K562 (cell line): ENCODE data around the gene CDC5L. TPM values are rescaled to one million over a fixed set of nuclear protein-coding genes. Genes with fewer than 3 reads are reported as not detected.

Source experiments
- ATAC-seq: fragments of 200-7000 bp; cut with Tn5 transposase; 3 replicates; pipeline ENCODE4 v1.9.1; 2020; ENCODE audit warnings: moderate library complexity
- BruUV-seq: library from RNA; stranded (reverse); fragments of 400-500 nt; replicated peaks from 2 replicates; lab custom pipeline; 2021; lab: Mats Ljungman, UMichigan
- CTCF ChIA-PET: fragments of 300-600 bp; formaldehyde crosslinking; extraction: SDS; loops from one replicate; lab custom pipeline; 2021; ENCODE audit warnings: low intra/inter-chr PET ratio; lab: Yijun Ruan, JAX
- POLR2A ChIA-PET: fragments of 300-600, 350-650 bp; sonication (Branson Sonifier 250); formaldehyde crosslinking; extraction: SDS; loops from one replicate; lab custom pipeline; 2021; ENCODE audit warnings: antibody characterized with exemption, inconsistent platforms; lab: Yijun Ruan, JAX
- DNase-seq, 4 experiments: peaks; one replicate each; pipeline versions ENCODE4 v3.0.0 to v3.0.0-alpha.2; 2011 to 2018; ENCODE audit warnings: low spot score in 3 of 4, mixed read lengths in 3 of 4; ENCODE audit errors: extremely low read depth in 1 of 4
- FAIRE-seq: peaks from 2 replicates; lab custom pipeline; 2011; peaks lifted over from hg19 to GRCh38; lab: Jason Lieb, UNC
- H2AFZ ChIP-seq: 2 replicates; pipeline ENCODE4 v1.6.0; 2011; ENCODE audit warnings: low read depth, low read length, control low read depth, inconsistent platforms
- H3K27ac ChIP-seq: fragments of 200-600 bp; 3 replicates; pipeline ENCODE4 v1.8.0; 2011; ENCODE audit warnings: low read depth, mild to moderate bottlenecking, control low read depth, inconsistent platforms, low read length, moderate library complexity, mixed read lengths; ENCODE audit errors: extremely low read depth
- H3K27me3 ChIP-seq, 2 experiments: fragments of 300-600 bp in 1 of 2; 2 replicates in 1 of 2; 3 replicates in 1 of 2; pipeline versions ENCODE4 v1.6.0 to v1.8.0; 2011; ENCODE audit warnings: inconsistent platforms in 2 of 2, low read length in 2 of 2, mild to moderate bottlenecking in 1 of 2, mixed read lengths in 1 of 2, moderate library complexity in 1 of 2; ENCODE audit not compliant: control insufficient read depth in 2 of 2, insufficient read depth in 2 of 2
- H3K36me3 ChIP-seq: fragments of 300-600 bp; 3 replicates; pipeline ENCODE4 v1.8.0; 2011; ENCODE audit warnings: mild to moderate bottlenecking, low read length, inconsistent platforms; ENCODE audit not compliant: control insufficient read depth, insufficient read depth
- H3K4me1 ChIP-seq, 2 experiments: fragments of 200-600 bp in 1 of 2; replicated peaks in 1 of 2; 2 replicates in 1 of 2; 3 replicates in 1 of 2; pipeline versions ENCODE4 v1.5.1 to v1.8.0; 2011; ENCODE audit warnings: inconsistent platforms in 2 of 2, low read length in 2 of 2, mild to moderate bottlenecking in 1 of 2, mixed read lengths in 1 of 2, moderate library complexity in 1 of 2; ENCODE audit not compliant: control insufficient read depth in 2 of 2, insufficient read depth in 2 of 2
- H3K4me2 ChIP-seq: 2 replicates; pipeline ENCODE4 v1.6.1; 2011; ENCODE audit warnings: low read length, control low read depth, inconsistent platforms, mixed read lengths; ENCODE audit not compliant: insufficient read depth
- H3K4me3 ChIP-seq: fragments of 200-600 bp; sonication (generic), shearing (Covaris generic); 2 replicates; pipeline ENCODE4 v1.5.1; 2016; ENCODE audit warnings: control low read depth, inconsistent platforms
- H3K79me2 ChIP-seq: fragments of 200-600 bp; 3 replicates; pipeline ENCODE4 v1.8.0; 2011; ENCODE audit warnings: low read length, inconsistent platforms; ENCODE audit not compliant: control insufficient read depth, insufficient read depth
- H3K9ac ChIP-seq, 2 experiments: 2 replicates each; pipeline versions ENCODE4 v1.6.0 to v1.6.1; 2011; ENCODE audit warnings: low read depth in 2 of 2, low read length in 2 of 2, control low read depth in 1 of 2, inconsistent platforms in 1 of 2, mild to moderate bottlenecking in 1 of 2, mixed read lengths in 1 of 2; ENCODE audit not compliant: insufficient read depth in 1 of 2
- H3K9me1 ChIP-seq: one replicate; pipeline ENCODE4 v1.6.0; 2011; ENCODE audit warnings: inconsistent platforms, mild to moderate bottlenecking, low read length, moderate library complexity; ENCODE audit not compliant: control insufficient read depth, insufficient read depth
- H3K9me3 ChIP-seq: replicated peaks from 2 replicates; pipeline ENCODE4 v1.5.1; 2011; ENCODE audit warnings: low read depth, low read length, inconsistent platforms; ENCODE audit not compliant: control insufficient read depth, insufficient read depth
- H4K20me1 ChIP-seq: replicated peaks from 2 replicates; pipeline ENCODE4 v1.6.1; 2011; ENCODE audit warnings: low read length, inconsistent platforms, mixed read lengths; ENCODE audit not compliant: control insufficient read depth, insufficient read depth
- CBX2 ChIP-seq: fragments of 200-600 bp; sonication (generic); IDR thresholded peaks from one replicate; pipeline ENCODE4 v1.6.1; 2012; ENCODE audit warnings: mild to moderate bottlenecking, low read length, inconsistent platforms; ENCODE audit not compliant: insufficient read depth, poor library complexity, severe bottlenecking
- CBX8 ChIP-seq: fragments of 200-600 bp; sonication (generic); IDR thresholded peaks from 2 replicates; pipeline ENCODE4 v1.6.1; 2012; ENCODE audit warnings: borderline replicate concordance, mixed run types, low read depth, mild to moderate bottlenecking, moderate library complexity, mixed read lengths, low read length, control low read depth, inconsistent platforms; ENCODE audit not compliant: poor library complexity, severe bottlenecking; ENCODE audit errors: extremely low read depth
- CEBPB ChIP-seq: fragments of 450-650 bp; IDR thresholded peaks from 2 replicates; pipeline ENCODE4 v1.6.1; 2016; ENCODE audit warnings: missing genetic modification characterization, missing compliant biosample characterization
- MCM5 ChIP-seq: fragments of 450-650 bp; IDR thresholded peaks from 2 replicates; pipeline ENCODE4 v1.6.1; 2016; ENCODE audit warnings: low read depth
- SMAD4 ChIP-seq: fragments of 250-450 bp; sonication (Bioruptor Pico); conservative IDR thresholded peaks from 2 replicates; pipeline ENCODE4 v1.8.0; 2021; ENCODE audit warnings: inconsistent platforms, mild to moderate bottlenecking, moderate library complexity
- SMARCE1 ChIP-seq: fragments of 450-650 bp; IDR thresholded peaks from 2 replicates; pipeline ENCODE4 v1.7.1; 2016; ENCODE audit warnings: mild to moderate bottlenecking
- TAF9B ChIP-seq: fragments of 450-650 bp; IDR thresholded peaks from 2 replicates; pipeline ENCODE4 v1.6.1; 2018; ENCODE audit warnings: mild to moderate bottlenecking; ENCODE audit not compliant: partially characterized antibody
- ZNF695 ChIP-seq: fragments of 450-650 bp; formaldehyde crosslinking; IDR thresholded peaks from 2 replicates; pipeline ENCODE4 v1.4.0; 2020; ENCODE audit warnings: mild to moderate bottlenecking, moderate library complexity
- WGBS: fragments of 100-300 bp; shearing (Covaris generic); methylation state at CpG from one replicate; pipeline ENCODE4 v1.1.6; 2016; ENCODE audit warnings: low coverage, mixed read lengths; ENCODE audit not compliant: insufficient coverage; ENCODE audit errors: missing lambda C conversion rate; 5-methylcytosine and 5-hydroxymethylcytosine counted together
- in situ Hi-C: fragments of 300-500 bp; cut with MboI; formaldehyde crosslinking; loops from 4 replicates; pipeline ENCODE4 v1.15.0; 2018; ENCODE audit warnings: inconsistent platforms, mixed read lengths
- intact Hi-C: fragments of 100-400 bp; cut with micrococcal nuclease; formaldehyde crosslinking; loops from 2 replicates; pipeline ENCODE4 v1.14.2; 2022
- polyA plus RNA-seq, 8 experiments: library from polyadenylated mRNA; depleted of rRNA in 4 of 8; stranded (reverse) in 5 of 8; unstranded in 3 of 8; fragments of >200 nt; fragmentation: Nextera tagmentation in 2 of 8; fragmentation: Illumina TruSeq in 1 of 8; extraction: Ambion mirVana in 2 of 8; extraction: Trizol in 1 of 8; gene quantifications; 2 replicates each; pipeline versions ENCODE4 v1.2.1 to v1.2.3, GENCODE V29; 2011 to 2014; ENCODE audit warnings: inconsistent platforms in 1 of 8, missing spikeins in 1 of 8
- total RNA-seq, 7 experiments: library from RNA; depleted of rRNA in 6 of 7; stranded (reverse); fragments of >200 nt in 6 of 7; fragmentation: Illumina TruSeq in 2 of 7; extraction: Trizol in 2 of 7; gene quantifications; 2 replicates each; pipeline versions ENCODE4 v1.2.1 to v1.2.3, GENCODE V29; 2011 to 2021; ENCODE audit warnings: low replicate concordance in 1 of 7
- TF ChIP-seq, protein P1 (sequence below): fragments of 200-400 bp; formaldehyde crosslinking; IDR thresholded peaks from 2 replicates; pipeline ENCODE4 v1.6.1; 2017; ENCODE audit warnings: mild to moderate bottlenecking, low read depth, low read length, moderate library complexity

CDC5L gene
- total and polyA plus RNA-seq, 9 of the 15 experiments (the other 6 are each of a cell fraction or from before 2014, with no cell fraction given), result 22.3 to 44.2 (median 30.8) TPM

DNA sequence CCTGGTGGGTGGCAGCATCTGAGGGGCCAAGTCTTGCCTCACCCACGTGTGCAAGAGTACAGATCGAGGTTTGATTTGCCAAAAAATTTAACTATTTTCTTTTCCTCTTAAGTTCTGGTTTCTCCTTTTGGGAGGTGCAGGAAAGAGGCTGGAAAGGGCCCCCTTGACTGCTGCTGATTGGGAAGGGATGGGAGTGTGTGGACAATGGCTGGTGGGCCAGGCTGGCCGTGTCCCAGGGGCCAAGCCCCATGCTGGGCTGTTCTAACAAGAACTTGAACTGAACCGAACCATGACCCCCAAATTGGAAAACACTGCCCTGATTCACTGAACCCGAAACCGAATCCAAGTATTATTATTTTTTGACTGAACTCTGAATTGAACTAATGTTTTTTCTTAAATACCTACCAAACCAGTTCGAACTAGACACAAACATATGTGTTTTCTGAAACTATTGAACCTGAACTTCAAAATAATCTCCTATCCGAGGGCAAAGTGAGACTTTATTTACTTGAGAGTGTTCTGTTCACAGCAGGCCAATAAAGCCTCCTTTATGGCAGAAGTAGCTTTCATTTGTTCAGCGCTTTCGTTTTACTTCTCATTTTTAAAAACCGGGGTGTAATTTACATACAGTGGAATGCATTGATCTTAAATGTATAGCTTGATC lies 91.2 kb downstream of the CDC5L start:
- peaks cover 38 to 62% of the 10 kb centered on the region in 2 experiments; a peak in 4 of 5 replicates for H3K27me3 ChIP-seq
- POLR2A ChIA-PET, result no interaction called here
- no peaks in the 10 kb centered on the region for H3K79me2 ChIP-seq
- DNase-seq (no peak), ATAC-seq (no peak), FAIRE-seq (peak; percentile 15)
- H3K9me3 ChIP-seq, result no peaks in the 10 kb centered on the region
- no peak overlapping the region for H3K27ac ChIP-seq
- intact Hi-C loops, result loop anchor here (5.0 to 10.0 kb wide), 5 partner anchors 86 to 1444 kb away; no protein-coding TSS in a partner anchor
- H2AFZ ChIP-seq, result no peak overlapping the region
- H3K36me3 ChIP-seq, result no peaks in the 10 kb centered on the region
- TF ChIP-seq CBX8, result peak; percentile 63
- TF ChIP-seq SMAD4 (CRISPR knock-in tag), result no peak
- H3K4me1 ChIP-seq, result peaks cover 20 to 30% of the 10 kb centered on the region in 2 experiments
- H3K4me2 ChIP-seq, result no peak overlapping the region
- no TSS peak for BruUV-seq
- no peak overlapping the region for H3K9ac ChIP-seq
- no peak overlapping the region for H3K4me3 ChIP-seq
- WGBS, result 5% methylated on average over 11 of the region's 11 CpGs
- in situ Hi-C loops, result loop anchor here (10.0 kb wide), 2 partner anchors 166 to 1436 kb away; no protein-coding TSS in a partner anchor
- no peaks in the 10 kb centered on the region for H4K20me1 ChIP-seq
- CTCF ChIA-PET, result no interaction called here
- no peaks in the 10 kb centered on the region for H3K9me1 ChIP-seq

DNA sequence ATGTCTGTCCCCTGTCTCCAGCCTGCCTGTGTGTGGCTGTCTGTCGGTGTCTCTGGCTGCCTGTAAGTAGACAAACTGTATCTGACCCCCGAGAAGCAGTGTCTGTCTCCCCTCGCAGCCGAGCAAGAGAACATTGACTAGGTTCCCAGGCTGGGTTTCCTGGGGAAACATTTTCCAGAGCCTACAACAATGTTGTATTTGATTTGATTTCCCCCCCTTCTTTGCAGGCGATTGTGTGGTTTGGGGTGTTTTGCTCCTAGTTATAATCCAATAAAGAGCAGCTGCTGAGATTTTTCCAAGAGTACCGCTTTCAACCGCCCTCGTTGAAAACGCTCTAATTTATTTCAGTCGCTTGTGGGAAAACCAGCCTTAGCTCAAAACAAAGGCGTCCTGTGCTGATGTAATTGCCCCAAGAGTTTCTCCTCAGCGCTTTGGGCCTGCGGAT lies 92.6 kb downstream of the CDC5L start:
- no TSS peak for BruUV-seq
- 3% methylated on average over 13 of the region's 13 CpGs for WGBS
- POLR2A ChIA-PET, result interaction anchor here (0.6 to 1.0 kb wide), 3 partner anchors 17 to 262 kb away, joined by 3 read pairs; no protein-coding TSS in a partner anchor

More for the DNA sequence above, 92.6 kb downstream of the CDC5L start:
- H3K27me3 ChIP-seq, result peaks cover 44 to 71% of the 10 kb centered on the region in 2 experiments; a peak in 4 of 5 replicates
- no peaks in the 10 kb centered on the region for H3K9me3 ChIP-seq
- H3K36me3 ChIP-seq, result no peaks in the 10 kb centered on the region
- H3K79me2 ChIP-seq, result no peaks in the 10 kb centered on the region
- no peaks in the 10 kb centered on the region for H3K9me1 ChIP-seq
- DNase-seq (no peak), ATAC-seq (no peak), FAIRE-seq (no peak)
- no peaks in the 10 kb centered on the region for H4K20me1 ChIP-seq
- TF ChIP-seq TAF9B, result no peak
- no peak for TF ChIP-seq SMARCE1
- peak; percentile 21 for TF ChIP-seq CBX2
- no peak for TF ChIP-seq ZNF695
- TF ChIP-seq, protein P1, sequence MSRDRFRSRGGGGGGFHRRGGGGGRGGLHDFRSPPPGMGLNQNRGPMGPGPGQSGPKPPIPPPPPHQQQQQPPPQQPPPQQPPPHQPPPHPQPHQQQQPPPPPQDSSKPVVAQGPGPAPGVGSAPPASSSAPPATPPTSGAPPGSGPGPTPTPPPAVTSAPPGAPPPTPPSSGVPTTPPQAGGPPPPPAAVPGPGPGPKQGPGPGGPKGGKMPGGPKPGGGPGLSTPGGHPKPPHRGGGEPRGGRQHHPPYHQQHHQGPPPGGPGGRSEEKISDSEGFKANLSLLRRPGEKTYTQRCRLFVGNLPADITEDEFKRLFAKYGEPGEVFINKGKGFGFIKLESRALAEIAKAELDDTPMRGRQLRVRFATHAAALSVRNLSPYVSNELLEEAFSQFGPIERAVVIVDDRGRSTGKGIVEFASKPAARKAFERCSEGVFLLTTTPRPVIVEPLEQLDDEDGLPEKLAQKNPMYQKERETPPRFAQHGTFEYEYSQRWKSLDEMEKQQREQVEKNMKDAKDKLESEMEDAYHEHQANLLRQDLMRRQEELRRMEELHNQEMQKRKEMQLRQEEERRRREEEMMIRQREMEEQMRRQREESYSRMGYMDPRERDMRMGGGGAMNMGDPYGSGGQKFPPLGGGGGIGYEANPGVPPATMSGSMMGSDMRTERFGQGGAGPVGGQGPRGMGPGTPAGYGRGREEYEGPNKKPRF, result no peak
- TF ChIP-seq MCM5, result no peak
- TF ChIP-seq CEBPB (tag), result no peak
- in situ Hi-C loops, result no loop called here
- H3K4me3 ChIP-seq, result no peak overlapping the region
- no peak overlapping the region for H2AFZ ChIP-seq
- CTCF ChIA-PET, result no interaction called here
- H3K4me2 ChIP-seq, result no peak overlapping the region
- intact Hi-C loops, result no loop called here
- H3K4me1 ChIP-seq, result peaks cover 20 to 22% of the 10 kb centered on the region in 2 experiments
- H3K27ac ChIP-seq, result no peak overlapping the region
- H3K9ac ChIP-seq, result 0 out of 4 replicates have a peak overlapping the region, but pooled peaks of 1 of the 2 experiments have one; percentile 12
